Kidney (tissue), 14 donors: ENCODE measurements around the gene ACLY. TPM values are rescaled to one million over a fixed set of nuclear protein-coding genes. Genes with fewer than 3 reads are reported as not detected.

Experiments
- DNase-seq, 5 donors: peaks; one replicate each; pipeline ENCODE4 v3.0.0-alpha.2; 2013 to 2020
- FAIRE-seq: peaks from 2 replicates; lab custom pipeline; 2012; peaks lifted over from hg19 to GRCh38; lab: Jason Lieb, UNC
- H3K27ac ChIP-seq, 2 donors: one replicate each; pipeline ENCODE4 v1.7.0; 2013; ENCODE audit warnings: low read depth in 2 of 2, low read length in 2 of 2, inconsistent platforms in 1 of 2
- H3K27me3 ChIP-seq: one replicate; pipeline ENCODE4 v1.7.1; 2013; ENCODE audit warnings: low read length, inconsistent platforms; ENCODE audit not compliant: control insufficient read depth, insufficient read depth
- H3K36me3 ChIP-seq, 3 donors: one replicate each; pipeline versions ENCODE4 v1.7.0 to v1.7.1; 2013; ENCODE audit warnings: low read length in 3 of 3, control low read depth in 1 of 3, inconsistent platforms in 1 of 3; ENCODE audit not compliant: insufficient read depth in 3 of 3, control insufficient read depth in 2 of 3
- H3K4me1 ChIP-seq, 3 donors: one replicate each; pipeline versions ENCODE4 v1.7.0 to v1.7.1; 2013; ENCODE audit warnings: low read length in 3 of 3, inconsistent platforms in 1 of 3, low read depth in 1 of 3; ENCODE audit not compliant: control insufficient read depth in 2 of 3, insufficient read depth in 2 of 3
- H3K4me3 ChIP-seq, 3 donors: one replicate each; pipeline versions ENCODE4 v1.7.0 to v1.8.1; 2013; ENCODE audit warnings: low read length in 3 of 3, control low read depth in 1 of 3, inconsistent platforms in 1 of 3
- H3K9ac ChIP-seq, 3 donors: one replicate each; pipeline versions ENCODE4 v1.7.0 to v1.7.1; 2013; ENCODE audit warnings: low read length in 3 of 3, control low read depth in 1 of 3, inconsistent platforms in 1 of 3
- H3K9me3 ChIP-seq, 3 donors: one replicate each; pipeline versions ENCODE4 v1.7.0 to v1.7.1; 2013; ENCODE audit warnings: low read length in 3 of 3, control low read depth in 1 of 3, inconsistent platforms in 1 of 3; ENCODE audit not compliant: control insufficient read depth in 2 of 3, insufficient read depth in 1 of 3
- intact Hi-C: fragments of 100-400 bp; cut with DNase I; formaldehyde crosslinking; loops from one replicate; pipeline ENCODE4 v1.11.1; 2022
- polyA plus RNA-seq: library from polyadenylated mRNA; stranded (reverse); fragments of 350-450 nt; fragmentation: Illumina TruSeq; extraction: RNeasy Lipid Tissue Mini Kit (QIAGEN cat#74804); gene quantifications from one replicate; pipeline ENCODE4 v1.2.3, GENCODE V29; 2014; ENCODE audit warnings: low read depth, low replicate concordance; ENCODE audit not compliant: insufficient read depth
- total RNA-seq: library from RNA; stranded (reverse); fragmentation: NEBNext Ultra II Directional; extraction: Animal tissue kit (Norgen Biotek cat#: 25700); gene quantifications from one replicate; pipeline ENCODE4 v1.2.1, GENCODE V29; 2021
- TF ChIP-seq, protein P1 (sequence below): IDR thresholded peaks from 3 replicates; pipeline ENCODE4 v1.5.1; 2012; ENCODE audit warnings: mild to moderate bottlenecking, moderate library complexity, borderline replicate concordance; ENCODE audit not compliant: insufficient read depth; ENCODE audit errors: extremely low read depth
- donor health status: control.
- donor health status: control.
- donor health status: control.
- donor health status: control.
- donor health status: control.
- donor health status: DM: yes; HTN: yes; CAD: no.
- donor health status: Normal renal cell carcinoma (clear cell type).

Gene ACLY
- total and polyA plus RNA-seq, 2 donors from 2014 or later: 33.7 to 104 TPM

DNA sequence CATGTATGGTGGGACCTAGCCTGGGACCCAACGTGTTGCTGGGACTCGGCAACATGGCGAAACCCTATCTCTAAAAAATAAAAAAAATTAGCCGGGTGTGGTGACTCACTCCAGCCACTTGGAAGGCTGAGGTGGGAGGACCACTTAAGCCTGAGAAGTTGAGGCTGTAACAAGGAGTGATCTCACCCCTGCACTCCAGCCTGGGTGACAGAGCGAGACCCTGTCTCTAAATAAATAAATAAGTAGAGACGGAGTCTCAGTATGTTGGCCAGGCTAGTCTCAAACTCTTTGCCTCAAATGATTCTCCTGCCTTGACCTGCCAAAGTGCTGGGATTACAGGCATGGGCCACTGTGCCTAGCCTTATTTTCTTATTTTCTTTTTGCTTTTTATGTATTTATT is 37.8 kb upstream of the ACLY start:
- FAIRE-seq (no peak), DNase-seq (no peak)
- Histone ChIP-seq H3K9ac (no peak overlapping the region), H3K4me3 (no peak overlapping the region), H3K9me3 (no peaks in the 10 kb centered on the region), H3K4me1 (peaks cover 0 to 3% (median 0%) of the 10 kb centered on the region in 3 donors), H3K27me3 (no peaks in the 10 kb centered on the region), H3K27ac (no peak overlapping the region), H3K36me3 (peaks cover 0 to 3% (median 0%) of the 10 kb centered on the region in 3 donors)
- TF ChIP-seq, protein P1, sequence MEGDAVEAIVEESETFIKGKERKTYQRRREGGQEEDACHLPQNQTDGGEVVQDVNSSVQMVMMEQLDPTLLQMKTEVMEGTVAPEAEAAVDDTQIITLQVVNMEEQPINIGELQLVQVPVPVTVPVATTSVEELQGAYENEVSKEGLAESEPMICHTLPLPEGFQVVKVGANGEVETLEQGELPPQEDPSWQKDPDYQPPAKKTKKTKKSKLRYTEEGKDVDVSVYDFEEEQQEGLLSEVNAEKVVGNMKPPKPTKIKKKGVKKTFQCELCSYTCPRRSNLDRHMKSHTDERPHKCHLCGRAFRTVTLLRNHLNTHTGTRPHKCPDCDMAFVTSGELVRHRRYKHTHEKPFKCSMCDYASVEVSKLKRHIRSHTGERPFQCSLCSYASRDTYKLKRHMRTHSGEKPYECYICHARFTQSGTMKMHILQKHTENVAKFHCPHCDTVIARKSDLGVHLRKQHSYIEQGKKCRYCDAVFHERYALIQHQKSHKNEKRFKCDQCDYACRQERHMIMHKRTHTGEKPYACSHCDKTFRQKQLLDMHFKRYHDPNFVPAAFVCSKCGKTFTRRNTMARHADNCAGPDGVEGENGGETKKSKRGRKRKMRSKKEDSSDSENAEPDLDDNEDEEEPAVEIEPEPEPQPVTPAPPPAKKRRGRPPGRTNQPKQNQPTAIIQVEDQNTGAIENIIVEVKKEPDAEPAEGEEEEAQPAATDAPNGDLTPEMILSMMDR: no peak
- intact Hi-C loops: no loop called here

DNA sequence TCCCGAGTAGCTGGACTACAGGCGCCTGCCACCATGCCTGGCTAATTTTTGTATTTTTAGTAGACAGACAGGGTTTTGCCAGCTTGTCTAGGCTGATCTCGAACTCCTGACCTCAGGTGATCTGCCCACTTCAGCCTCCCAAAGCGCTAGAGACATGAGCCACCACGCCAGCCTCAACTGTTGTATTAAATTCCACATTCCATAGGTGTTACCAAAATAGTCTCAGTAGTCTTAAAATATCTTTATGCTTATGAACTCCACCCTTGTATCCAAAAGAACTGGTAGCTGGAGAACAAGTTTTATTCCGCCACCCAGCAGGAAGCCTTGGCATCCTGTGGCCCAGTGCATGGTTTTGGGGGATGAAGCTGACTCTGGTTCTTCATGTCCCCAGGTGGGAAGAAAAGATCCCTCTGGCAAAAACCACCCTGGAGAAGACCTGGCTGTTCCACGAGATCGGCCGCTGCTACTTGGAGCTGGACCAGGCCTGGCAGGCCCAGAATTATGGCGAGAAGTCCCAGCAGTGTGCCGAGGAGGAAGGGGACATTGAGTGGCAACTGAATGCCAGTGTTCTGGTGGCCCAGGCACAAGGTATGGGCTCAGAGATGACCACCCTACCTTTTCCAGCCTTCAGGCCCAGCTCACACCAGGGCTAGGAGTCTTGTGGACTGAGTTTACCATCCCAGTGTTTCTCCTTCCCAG is 30.2 kb upstream of the ACLY start:
- intact Hi-C loops: no loop called here
- H3K9ac ChIP-seq: no peak overlapping the region
- DNase-seq (no peak), FAIRE-seq (no peak)
- peaks cover 0 to 5% (median 0%) of the 10 kb centered on the region in 3 donors for H3K4me1 ChIP-seq
- H3K36me3 ChIP-seq: peaks cover 0 to 2% (median 2%) of the 10 kb centered on the region in 3 donors
- H3K27ac ChIP-seq: no peak overlapping the region
- TF ChIP-seq, protein P1: no peak
- H3K4me3 ChIP-seq: no peak overlapping the region
- H3K27me3 ChIP-seq: no peaks in the 10 kb centered on the region
- no peaks in the 10 kb centered on the region for H3K9me3 ChIP-seq

DNA sequence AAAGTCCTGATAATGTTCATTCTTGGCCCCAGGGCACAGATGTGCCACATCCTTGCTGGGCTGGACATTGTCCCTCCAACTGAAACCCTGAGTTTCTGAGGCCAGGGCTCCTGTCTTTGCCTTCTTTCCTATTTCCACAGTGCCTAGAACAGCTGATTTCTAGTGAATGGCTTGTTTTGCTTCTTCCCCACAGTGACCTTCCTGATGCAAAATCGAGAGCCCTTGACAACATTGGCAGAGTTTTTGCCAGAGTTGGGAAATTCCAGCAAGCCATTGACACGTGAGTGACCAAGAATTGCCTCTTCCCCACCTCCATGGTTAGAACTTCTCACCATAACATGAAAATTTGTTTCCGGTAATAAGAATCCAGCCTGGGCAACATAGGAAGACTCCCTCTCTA is 26.2 kb upstream of the ACLY start:
- FAIRE-seq (no peak), DNase-seq (no peak)
- no peak overlapping the region for H3K27ac ChIP-seq
- no peak overlapping the region for H3K9ac ChIP-seq
- no peak overlapping the region for H3K4me3 ChIP-seq
- H3K36me3 ChIP-seq: peaks cover 0 to 2% (median 2%) of the 10 kb centered on the region in 3 donors
- H3K4me1 ChIP-seq: peaks cover 0 to 5% (median 2%) of the 10 kb centered on the region in 3 donors
- intact Hi-C loops: no loop called here
- H3K27me3 ChIP-seq: no peaks in the 10 kb centered on the region
- no peaks in the 10 kb centered on the region for H3K9me3 ChIP-seq
- TF ChIP-seq, protein P1: no peak
